Measurements from ENCODE around the gene ERMARD.
"Not testable (repeated sequence)": the region's sequence is repeated elsewhere in the genome, so short reads cannot be mapped to it uniquely, and the experiment has no call there.

Gene ERMARD

GRCh38 chr6:169738204-169738975 is 13.0 kb upstream of the ERMARD start:
- no peak for DNase-seq

GRCh38 chr6:169738976-169739529 is 12.4 kb upstream of the ERMARD start:
- no peak for DNase-seq

- no peak for DNase-seq
Measured at GRCh38 chr6:169741344-169741743, 10.1 kb upstream of the ERMARD start.

GRCh38 chr6:169745405-169745804 is 6.0 kb upstream of the ERMARD start:
- DNase-seq: no peak

GRCh38 chr6:169746556-169746955 is 4.9 kb upstream of the ERMARD start:
- DNase-seq: no peak

DNA sequence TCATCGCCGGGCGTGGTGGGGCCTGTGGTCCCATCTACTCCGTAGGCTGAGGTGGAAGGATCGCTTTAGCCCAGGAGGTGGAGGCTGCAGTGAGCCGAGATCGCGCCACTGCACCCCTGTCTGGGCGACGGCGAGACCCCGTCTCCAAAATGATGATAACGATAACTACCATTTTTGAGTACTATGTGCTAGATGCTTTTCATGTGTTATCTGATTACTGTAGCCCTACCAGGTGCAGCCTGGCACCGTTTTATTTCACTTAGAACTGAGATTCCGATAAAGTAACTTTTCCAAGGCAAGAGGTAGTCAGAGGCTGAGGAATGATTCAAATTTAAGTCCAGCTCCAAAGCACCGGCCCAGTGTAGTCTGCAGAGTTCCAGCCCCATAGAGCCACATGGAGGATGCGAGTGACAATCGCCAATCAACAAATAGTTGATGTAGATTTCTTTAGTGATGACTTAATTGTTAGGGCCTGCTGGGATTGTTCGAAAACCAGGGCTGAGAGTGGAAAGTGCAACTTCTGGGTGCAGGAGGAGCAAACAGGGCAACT is 727 bp downstream of the ERMARD start:
- peak in 2 of 6 experiments; percentile 22 to 48 for DNase-seq

DNA sequence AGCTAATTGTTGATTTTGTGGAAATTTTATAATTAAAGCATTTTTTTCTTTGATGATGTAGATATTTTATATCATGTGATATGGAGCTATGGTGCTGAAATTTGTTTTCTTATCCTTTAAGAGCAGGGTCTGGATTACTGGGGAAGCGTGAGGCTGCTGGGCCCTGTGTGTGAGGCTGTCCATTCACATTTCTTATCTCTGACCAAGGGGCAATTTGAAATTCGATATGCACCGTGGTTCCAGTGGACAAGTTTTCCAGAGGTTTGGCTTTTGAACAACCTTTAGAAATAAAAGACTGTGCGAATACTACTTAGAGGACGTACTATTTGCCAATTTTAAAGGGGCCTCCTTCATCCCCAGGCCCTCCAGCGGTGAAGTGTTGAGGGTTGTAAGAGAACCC is 3.7 kb downstream of the ERMARD start:
- DNase-seq: no peak

DNA sequence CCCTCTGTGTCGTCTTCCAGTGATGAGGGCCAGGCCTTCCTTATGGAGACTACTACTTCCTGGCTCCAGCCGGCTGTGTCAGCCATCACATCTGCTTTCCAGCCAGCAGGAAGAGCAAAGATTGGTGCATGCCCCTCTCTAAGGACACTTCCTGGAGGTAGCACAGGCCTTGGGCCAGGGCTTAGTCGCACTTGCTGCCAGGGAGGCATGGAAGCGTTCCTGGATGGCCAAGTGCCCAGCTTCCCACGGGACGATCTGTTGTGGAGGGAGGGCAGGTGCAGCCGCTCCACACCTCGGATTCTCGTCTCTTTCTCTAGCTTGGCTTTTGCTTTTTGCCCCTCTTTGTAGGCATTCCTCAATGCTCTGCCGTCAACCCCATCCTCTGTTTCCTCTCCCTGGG is 11.9 kb downstream of the ERMARD start:
- no peak for DNase-seq

DNA sequence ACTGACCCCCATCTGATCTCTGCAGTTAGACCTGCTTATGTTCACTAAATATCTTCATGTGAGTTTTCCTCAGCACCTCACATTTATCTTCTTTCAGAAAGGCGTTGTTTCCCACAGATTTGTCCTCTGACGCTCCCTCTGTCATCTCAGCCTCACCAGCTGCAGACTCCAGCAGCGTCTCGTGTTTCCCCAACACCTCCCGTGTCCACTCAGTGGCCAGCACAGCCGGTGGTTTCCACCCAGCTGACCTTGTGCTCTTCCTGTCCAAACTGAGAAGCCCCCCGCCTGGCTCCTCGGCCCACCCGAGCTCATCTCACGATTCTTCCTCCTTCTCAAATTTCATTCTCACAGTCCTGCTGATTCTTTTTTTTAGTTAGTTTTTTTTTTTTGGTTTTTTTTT is 12.5 kb downstream of the ERMARD start:
- no peak for DNase-seq

DNA sequence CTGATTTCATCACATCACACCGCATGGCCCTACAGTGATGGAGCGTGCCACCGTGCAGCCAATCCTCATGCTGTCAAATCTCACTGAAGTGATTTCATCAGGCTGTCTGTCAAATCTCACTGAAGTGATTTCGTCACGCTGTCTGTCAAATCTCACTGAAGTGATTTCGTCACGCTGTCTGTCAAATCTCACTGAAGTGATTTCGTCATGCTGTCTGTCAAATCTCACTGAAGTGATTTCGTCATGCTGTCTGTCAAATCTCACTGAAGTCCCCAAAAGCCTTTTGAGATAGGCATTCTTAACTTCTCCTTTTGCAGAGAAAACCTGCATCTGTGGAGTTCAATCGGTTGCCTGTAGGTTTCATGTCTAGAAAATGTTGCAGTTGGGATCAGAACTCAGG is 14.4 kb downstream of the ERMARD start:
- not testable (repeated sequence) for DNase-seq

GRCh38 chr6:169766232-169766631 is 14.8 kb downstream of the ERMARD start:
- no peak for DNase-seq

- DNase-seq: no peak
Measured at GRCh38 chr6:169766921-169767736, 15.7 kb downstream of the ERMARD start.

GRCh38 chr6:169774347-169774746 is 22.9 kb downstream of the ERMARD start:
- peak in 1 of 6 experiments; percentile 3 for DNase-seq

DNA sequence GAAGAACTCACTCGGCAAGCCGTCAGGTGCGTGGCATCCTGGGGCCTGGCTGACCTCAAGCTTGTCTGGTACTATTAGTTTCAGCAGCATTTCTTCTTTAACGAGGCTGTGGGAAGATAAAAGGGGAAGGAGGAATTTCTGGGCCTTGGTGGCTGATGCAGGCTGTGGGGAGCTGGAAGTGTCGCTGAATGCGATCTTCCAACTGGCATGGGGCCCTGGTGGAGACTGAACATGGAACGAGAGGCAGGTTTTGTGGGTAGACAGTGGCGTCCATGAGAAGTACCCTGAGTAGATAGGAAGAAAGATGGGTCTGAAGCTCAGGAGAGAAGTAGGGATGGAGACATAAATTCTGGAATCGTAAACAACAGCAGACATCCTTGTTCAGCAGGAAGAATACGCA is 23.9 kb downstream of the ERMARD start:
- DNase-seq: no peak

DNA sequence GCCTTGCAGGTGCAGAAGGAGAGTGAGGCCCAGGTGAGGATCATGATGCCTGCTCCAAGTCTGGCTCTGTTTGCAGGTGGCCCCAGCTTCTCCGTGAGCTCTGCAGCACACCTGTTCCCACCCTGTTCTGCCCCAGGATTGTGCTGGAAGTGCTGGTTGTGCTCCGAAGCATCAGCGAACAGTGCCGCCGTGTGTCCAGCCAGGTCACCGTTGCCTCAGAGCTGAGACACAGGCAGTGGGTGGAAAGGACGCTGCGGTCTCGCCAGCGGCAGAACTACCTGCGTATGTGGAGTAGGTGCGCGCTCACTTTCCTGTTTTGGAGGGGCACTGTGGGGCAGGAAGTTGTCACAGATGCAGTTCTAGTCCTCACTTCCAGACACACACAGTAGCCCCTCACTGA is 25.0 kb downstream of the ERMARD start:
- DNase-seq: no peak

GRCh38 chr6:169777896-169778295 is 26.5 kb downstream of the ERMARD start:
- DNase-seq: no peak

- no peak for DNase-seq
Measured at GRCh38 chr6:169778646-169779045, 27.2 kb downstream of the ERMARD start.

- DNase-seq: no peak
Measured at GRCh38 chr6:169779092-169779815, 27.8 kb downstream of the ERMARD start.

DNA sequence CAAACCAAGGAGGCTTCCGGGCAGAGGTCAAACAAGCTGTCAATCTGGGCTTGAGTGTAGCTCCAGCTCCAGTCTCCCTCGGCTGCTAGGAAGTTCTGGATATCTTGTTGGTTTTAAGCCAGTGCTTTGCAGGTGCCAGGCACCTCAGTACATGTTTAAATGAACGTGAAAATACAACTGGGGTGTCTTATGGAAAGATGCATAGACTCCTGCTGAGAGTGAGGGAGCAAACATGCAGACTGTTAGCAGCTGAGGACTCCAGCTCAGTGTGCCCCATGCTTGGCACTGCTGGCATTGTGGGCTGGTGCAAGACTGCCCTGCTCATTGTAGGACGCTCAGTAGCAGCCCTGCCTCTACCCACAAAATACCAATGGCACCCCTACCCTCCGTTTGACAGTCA is 28.5 kb downstream of the ERMARD start:
- DNase-seq: no peak

GRCh38 chr6:169780571-169781091 is 29.2 kb downstream of the ERMARD start:
- DNase-seq: no peak

GRCh38 chr6:169782966-169783365 is 31.5 kb downstream of the ERMARD start:
- no peak for DNase-seq

DNA sequence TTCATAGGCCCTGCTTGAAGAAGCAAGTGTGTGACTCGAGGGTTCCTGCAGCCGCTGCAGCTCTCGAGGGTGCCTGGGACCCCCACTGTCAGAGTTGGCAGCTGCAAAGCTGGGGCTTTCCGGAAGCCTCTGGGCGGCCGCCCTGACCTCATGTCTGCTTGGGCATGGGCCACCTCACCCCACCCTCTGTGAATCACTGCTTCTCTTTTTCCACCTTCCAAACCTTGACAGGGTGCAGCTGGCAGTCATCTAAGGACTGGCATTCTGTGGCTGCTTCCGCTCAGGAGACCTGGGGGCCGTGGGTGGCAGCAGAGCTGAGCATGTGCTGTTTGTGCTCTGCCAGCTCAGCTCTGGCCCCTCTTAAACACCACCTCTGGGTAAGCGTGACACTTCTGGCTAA is 32.0 kb downstream of the ERMARD start:
- DNase-seq: no peak

Data from stimulated activated naive CD4-positive, alpha-beta T cell (primary cell).